Astrocyte (in vitro differentiated cells and primary cell): ENCODE data around the gene MT1X. TPM values are rescaled to one million over a fixed set of nuclear protein-coding genes. Genes with fewer than 3 reads are reported as not detected.

Experiments used
- DNase-seq: peaks from one replicate; pipeline ENCODE4 v3.0.0-alpha.2; 2010; ENCODE audit warnings: low read depth
- FAIRE-seq: peaks from 2 replicates; lab custom pipeline; 2011; peaks lifted over from hg19 to GRCh38; lab: Jason Lieb, UNC
- H2AFZ ChIP-seq: 2 replicates; pipeline ENCODE4 v1.6.0; 2012; ENCODE audit warnings: low read depth, low read length, inconsistent platforms
- H3K27ac ChIP-seq: 2 replicates; pipeline ENCODE4 v1.5.1; 2011; ENCODE audit warnings: low read depth, low read length, inconsistent platforms
- H3K27me3 ChIP-seq: 2 replicates; pipeline ENCODE4 v1.6.0; 2011; ENCODE audit warnings: low read length, inconsistent platforms; ENCODE audit not compliant: insufficient read depth
- H3K36me3 ChIP-seq: 2 replicates; pipeline ENCODE4 v1.5.1; 2011; ENCODE audit warnings: low read length, inconsistent platforms; ENCODE audit not compliant: insufficient read depth
- H3K4me1 ChIP-seq: 2 replicates; pipeline ENCODE4 v1.5.1; 2011; ENCODE audit warnings: low read length, inconsistent platforms; ENCODE audit not compliant: insufficient read depth
- H3K4me2 ChIP-seq: 2 replicates; pipeline ENCODE4 v1.6.0; 2012; ENCODE audit warnings: low read length, inconsistent platforms
- H3K4me3 ChIP-seq: 2 replicates; pipeline ENCODE4 v1.5.1; 2011; ENCODE audit warnings: low read depth, mild to moderate bottlenecking, low read length, inconsistent platforms; ENCODE audit not compliant: insufficient read depth
- H3K79me2 ChIP-seq: 2 replicates; pipeline ENCODE4 v1.6.0; 2012; ENCODE audit warnings: mild to moderate bottlenecking, low read length, inconsistent platforms; ENCODE audit not compliant: insufficient read depth
- H3K9ac ChIP-seq: 2 replicates; pipeline ENCODE4 v1.6.0; 2012; ENCODE audit warnings: mild to moderate bottlenecking, low read length, inconsistent platforms
- H3K9me3 ChIP-seq: 2 replicates; pipeline ENCODE4 v1.5.1; 2012; ENCODE audit warnings: low read depth, mild to moderate bottlenecking, low read length, inconsistent platforms; ENCODE audit not compliant: insufficient read depth
- H4K20me1 ChIP-seq: 2 replicates; pipeline ENCODE4 v1.6.0; 2012; ENCODE audit warnings: low read length, inconsistent platforms; ENCODE audit not compliant: insufficient read depth
- H3K27ac Mint-ChIP-seq: one replicate; pipeline ENCODE4 v1.8.0; 2021; ENCODE audit warnings: mild to moderate bottlenecking, mixed read lengths; ENCODE audit not compliant: unreplicated experiment
- H3K27me3 Mint-ChIP-seq: one replicate; pipeline ENCODE4 v1.8.0; 2021; ENCODE audit warnings: low read depth, mixed read lengths; ENCODE audit not compliant: unreplicated experiment
- H3K36me3 Mint-ChIP-seq: one replicate; pipeline ENCODE4 v1.8.0; 2021; ENCODE audit warnings: low read depth, mixed read lengths; ENCODE audit not compliant: unreplicated experiment
- H3K4me1 Mint-ChIP-seq: one replicate; pipeline ENCODE4 v1.8.0; 2021; ENCODE audit warnings: low read depth, mixed read lengths; ENCODE audit not compliant: unreplicated experiment
- H3K4me3 Mint-ChIP-seq: one replicate; pipeline ENCODE4 v1.8.0; 2021; ENCODE audit warnings: mild to moderate bottlenecking, moderate library complexity, mixed read lengths; ENCODE audit not compliant: unreplicated experiment
- H3K9me3 Mint-ChIP-seq: one replicate; pipeline ENCODE4 v1.8.0; 2021; ENCODE audit warnings: mild to moderate bottlenecking, mixed read lengths; ENCODE audit not compliant: unreplicated experiment
- CTCF ChIP-seq: IDR thresholded peaks from 2 replicates; pipeline ENCODE4 v1.5.1; 2011; ENCODE audit warnings: low read depth, mild to moderate bottlenecking, inconsistent platforms, low read length, moderate library complexity; ENCODE audit not compliant: insufficient read depth
- EZH2 ChIP-seq: IDR thresholded peaks from 2 replicates; pipeline ENCODE4 v1.6.1; 2012; ENCODE audit warnings: mild to moderate bottlenecking, low read length, inconsistent platforms; ENCODE audit not compliant: insufficient read depth
- total RNA-seq: library from RNA; stranded (reverse); gene quantifications from 2 replicates; pipeline ENCODE4 v1.2.1, GENCODE V29; 2021

MT1X gene
- total RNA-seq, 1 donor from 2014 or later: 7.0 TPM

GRCh38 chr16:56645838-56646237 is 36.4 kb upstream of the MT1X start:
- Histone ChIP-seq H3K9me3 (no peaks in the 10 kb centered on the region), H3K36me3 (no peaks in the 10 kb centered on the region), H3K27ac (no peak overlapping the region), H3K27me3 (peaks cover 98% of the 10 kb centered on the region), H2AFZ (no peak overlapping the region), H3K79me2 (no peaks in the 10 kb centered on the region), H3K4me1 (peaks cover 9% of the 10 kb centered on the region), H3K9ac (no peak overlapping the region), H3K4me3 (no peak overlapping the region), H4K20me1 (no peaks in the 10 kb centered on the region), H3K4me2 (no peak overlapping the region)
- H3K36me3 Mint-ChIP-seq: no peaks in the 10 kb centered on the region
- H3K27me3 Mint-ChIP-seq: peaks cover 92% of the 10 kb centered on the region
- H3K9me3 Mint-ChIP-seq: no peaks in the 10 kb centered on the region
- TF ChIP-seq CTCF: no peak
- TF ChIP-seq EZH2: no peak
- DNase-seq: no peak
- H3K27ac Mint-ChIP-seq: no peak overlapping the region
- no peak for FAIRE-seq
- H3K4me1 Mint-ChIP-seq: no peaks in the 10 kb centered on the region
- H3K4me3 Mint-ChIP-seq: no peak overlapping the region

- no peaks in the 10 kb centered on the region for H3K36me3 ChIP-seq
- no peaks in the 10 kb centered on the region for H3K79me2 ChIP-seq
- Mint-ChIP-seq H3K27ac (no peak overlapping the region), H3K4me3 (no peak overlapping the region), H3K9me3 (no peaks in the 10 kb centered on the region), H3K27me3 (peaks cover 93% of the 10 kb centered on the region), H3K4me1 (no peaks in the 10 kb centered on the region), H3K36me3 (no peaks in the 10 kb centered on the region)
- H3K9ac ChIP-seq: no peak overlapping the region
- H3K4me2 ChIP-seq: no peak overlapping the region
- no peaks in the 10 kb centered on the region for H3K9me3 ChIP-seq
- H4K20me1 ChIP-seq: no peaks in the 10 kb centered on the region
- H2AFZ ChIP-seq: no peak overlapping the region
- H3K27ac ChIP-seq: no peak overlapping the region
- H3K4me3 ChIP-seq: no peak overlapping the region
- no peak for DNase-seq
- peaks cover 9% of the 10 kb centered on the region for H3K4me1 ChIP-seq
- TF ChIP-seq EZH2 (peak; percentile 73), CTCF (no peak)
- peaks cover 95% of the 10 kb centered on the region for H3K27me3 ChIP-seq
- no peak for FAIRE-seq
Measured at GRCh38 chr16:56647641-56648431, 34.4 kb upstream of the MT1X start.

GRCh38 chr16:56649271-56649670 is 33.0 kb upstream of the MT1X start:
- no peaks in the 10 kb centered on the region for H3K9me3 ChIP-seq
- Mint-ChIP-seq H3K27ac (no peak overlapping the region), H3K4me1 (no peaks in the 10 kb centered on the region), H3K9me3 (no peaks in the 10 kb centered on the region), H3K36me3 (no peaks in the 10 kb centered on the region), H3K27me3 (peaks cover 91% of the 10 kb centered on the region), H3K4me3 (no peak overlapping the region)
- peaks cover 2% of the 10 kb centered on the region for H3K4me1 ChIP-seq
- H4K20me1 ChIP-seq: no peaks in the 10 kb centered on the region
- H3K4me3 ChIP-seq: no peak overlapping the region
- no peak overlapping the region for H2AFZ ChIP-seq
- no peak overlapping the region for H3K27ac ChIP-seq
- no peaks in the 10 kb centered on the region for H3K79me2 ChIP-seq
- no peak for FAIRE-seq
- no peak overlapping the region for H3K4me2 ChIP-seq
- H3K36me3 ChIP-seq: no peaks in the 10 kb centered on the region
- TF ChIP-seq EZH2 (no peak), CTCF (no peak)
- H3K9ac ChIP-seq: no peak overlapping the region
- H3K27me3 ChIP-seq: peaks cover 87% of the 10 kb centered on the region
- DNase-seq: no peak
